Right lobe of liver (tissue), 6 donors: ENCODE measurements around the gene MYT1. TPM values are rescaled to one million over a fixed set of nuclear protein-coding genes. Genes with fewer than 3 reads are reported as not detected.

ENCODE experiments used
- ATAC-seq, 4 donors: fragments of 200-7000 bp; cut with Tn5 transposase; one replicate each; pipeline ENCODE4 v1.9.1; 2020; ENCODE audit warnings: mild to moderate bottlenecking in 4 of 4, moderate library complexity in 4 of 4
- DNase-seq, 3 donors: peaks; one replicate each; pipeline ENCODE4 v3.0.0-alpha.2; 2020
- H3K27ac ChIP-seq, 3 donors: fragments of 200-600 bp; one replicate each; pipeline ENCODE4 v1.8.0; 2022
- H3K27me3 ChIP-seq, 2 donors: fragments of 200-600 bp; one replicate each; pipeline ENCODE4 v1.8.0; 2022
- H3K36me3 ChIP-seq, 4 donors: fragments of 200-600 bp; sonication (generic) in 1 of 4; one replicate each; pipeline versions ENCODE4 v1.5.1 to v1.8.0; 2017 to 2022; ENCODE audit warnings: control low read depth in 1 of 4
- H3K4me1 ChIP-seq, 4 donors: fragments of 200-600 bp; sonication (generic) in 1 of 4; one replicate each; pipeline versions ENCODE4 v1.5.1 to v1.8.0; 2017 to 2022; ENCODE audit warnings: control low read depth in 1 of 4
- H3K4me3 ChIP-seq, 3 donors: fragments of 200-600 bp; one replicate each; pipeline ENCODE4 v1.8.0; 2022
- H3K9me3 ChIP-seq, 4 donors: fragments of 200-600 bp; sonication (generic) in 1 of 4; one replicate each; pipeline versions ENCODE4 v1.5.1 to v1.8.0; 2017 to 2022; ENCODE audit warnings: control low read depth in 1 of 4
- CTCF ChIP-seq, 4 donors: fragments of 200-600 bp in 3 of 4; fragments of 450-650 bp in 1 of 4; IDR thresholded peaks; one replicate each; pipeline versions ENCODE4 v1.5.1 to v1.8.0; 2016 to 2022; ENCODE audit warnings: antibody characterized with exemption in 4 of 4, mild to moderate bottlenecking in 2 of 4
- POLR2A ChIP-seq: fragments of 450-650 bp; IDR thresholded peaks from one replicate; pipeline ENCODE4 v1.6.1; 2017; ENCODE audit warnings: antibody characterized with exemption, mild to moderate bottlenecking
- WGBS: methylation state at CpG from one replicate; pipeline ENCODE4 v1.1.6; 2018; ENCODE audit warnings: low coverage, low lambda C conversion rate; ENCODE audit not compliant: insufficient coverage; ENCODE audit errors: missing lambda C conversion rate; 5-methylcytosine and 5-hydroxymethylcytosine counted together
- intact Hi-C, 2 donors: fragments of 100-400 bp; cut with DNase I; formaldehyde crosslinking; loops; one replicate each; pipeline versions ENCODE4 v1.11.2 to v1.14.1; 2022
- total RNA-seq, 6 experiments: library from RNA; depleted of rRNA in 2 of 6; stranded (reverse); fragments of >200 nt in 2 of 6; fragmentation: NEBNext Ultra II Directional in 3 of 6; extraction: Animal tissue kit (Norgen Biotek cat#: 25700) in 3 of 6; gene quantifications; one replicate each; pipeline versions ENCODE4 v1.1.0 to v1.2.4, GENCODE V29; 2016 to 2023
- donor health status: DM: no; HTN: yes; CAD: no.
- donor health status: DM: no; HTN: no; CAD: no.
- donor health status: DM: no; HTN: no; CAD: no.
- donor health status: DM: no; HTN: yes; CAD: no.
- donor health status: DM: no; HTN: yes; CAD: no.

MYT1 gene
- total RNA-seq, 6 experiments from 2014 or later = 0.06 to 0.09 TPM; not detected in 4

DNA sequence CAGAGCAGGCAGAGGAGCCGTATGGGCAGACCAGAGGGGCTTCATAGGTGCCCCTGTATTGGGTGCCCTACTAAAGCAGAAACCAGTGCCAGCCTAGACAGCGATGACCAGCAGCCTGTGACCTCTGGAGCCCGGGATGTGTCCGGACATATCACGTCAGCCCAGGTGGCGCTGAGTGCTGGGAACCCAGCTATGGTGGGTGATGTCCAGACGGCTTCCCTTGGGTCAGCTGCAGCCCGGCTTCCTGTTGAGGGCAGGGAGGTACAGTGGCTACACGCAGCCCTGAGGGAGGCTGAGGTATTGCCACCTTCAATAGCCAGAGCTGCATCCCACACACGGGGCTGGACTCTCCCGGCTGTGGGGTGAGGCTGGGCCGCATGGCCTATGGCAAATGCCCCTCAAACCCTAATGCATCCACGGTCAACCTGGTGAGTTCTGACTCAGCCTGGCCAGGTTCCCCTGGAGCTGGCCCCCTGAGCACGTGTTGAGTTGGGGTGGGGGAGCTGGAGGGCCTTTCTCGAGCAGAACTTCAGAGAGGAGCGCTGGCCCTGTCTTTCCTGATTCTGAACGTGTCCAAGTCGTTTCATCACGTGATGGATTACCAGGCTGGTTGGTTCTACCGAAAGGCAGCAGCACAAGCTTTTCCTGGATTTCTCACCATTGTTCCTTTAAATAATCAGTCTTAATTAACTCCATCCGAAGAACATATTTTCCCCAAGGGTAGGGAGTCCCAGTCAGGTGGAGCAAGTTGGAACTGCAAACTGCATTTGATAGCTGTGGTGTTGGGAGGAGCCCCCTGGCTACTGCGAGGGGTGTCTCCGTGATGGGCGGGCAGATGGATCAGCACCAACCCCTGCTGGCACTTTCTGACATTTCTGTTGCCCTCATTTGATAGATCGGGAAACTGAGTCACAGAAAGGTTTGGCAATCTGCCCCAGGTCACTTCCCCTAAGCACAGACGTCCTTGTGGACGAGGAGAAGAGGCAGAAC lies 7.1 kb upstream of the MYT1 start:
- no peak overlapping the region for H3K27ac ChIP-seq
- no peaks in the 10 kb centered on the region for H3K4me1 ChIP-seq
- TF ChIP-seq POLR2A = no peak
- TF ChIP-seq CTCF (IDR thresholded peaks at IDR 0.05) = no peak
- no peaks in the 10 kb centered on the region for H3K9me3 ChIP-seq
- ATAC-seq (no peak), DNase-seq (peak in 1 of 3 donors; percentile 42)
- H3K36me3 ChIP-seq = no peaks in the 10 kb centered on the region
- no peak overlapping the region for H3K4me3 ChIP-seq
- 53% methylated on average over 11 of the region's 27 CpGs for WGBS
- intact Hi-C loops = no loop called here
- H3K27me3 ChIP-seq = no peaks in the 10 kb centered on the region

DNA sequence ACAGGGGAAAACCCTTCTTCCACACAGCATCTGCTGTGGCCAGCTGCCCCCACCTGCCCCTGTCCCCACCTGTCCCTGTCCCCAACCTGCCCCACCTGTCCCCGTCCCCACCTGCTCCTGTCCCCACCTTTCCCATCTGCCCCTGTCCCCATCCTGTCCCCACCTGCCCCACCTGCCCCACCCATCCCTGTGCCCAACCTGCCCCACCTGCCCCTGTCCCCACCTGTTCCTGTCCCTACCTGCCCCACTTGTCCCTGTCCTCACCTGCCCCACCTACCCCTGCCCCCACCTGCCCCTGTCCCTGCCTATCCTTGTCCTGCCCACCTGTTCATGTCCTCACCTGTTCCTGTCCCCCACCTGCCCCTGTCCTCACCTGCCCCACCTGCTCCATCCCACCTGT lies 6.4 kb upstream of the MYT1 start:
- Histone ChIP-seq H3K36me3 (no peaks in the 10 kb centered on the region), H3K9me3 (no peaks in the 10 kb centered on the region), H3K27ac (no peak overlapping the region), H3K4me3 (no peak overlapping the region), H3K4me1 (no peaks in the 10 kb centered on the region), H3K27me3 (no peaks in the 10 kb centered on the region)
- peak in 1 of 3 donors; percentile 28 for DNase-seq
- intact Hi-C loops = no loop called here
- no peak for ATAC-seq
- WGBS = 80% methylated on average over 1 of the region's 1 CpG
- no peak for TF ChIP-seq CTCF (IDR thresholded peaks at IDR 0.05)

DNA sequence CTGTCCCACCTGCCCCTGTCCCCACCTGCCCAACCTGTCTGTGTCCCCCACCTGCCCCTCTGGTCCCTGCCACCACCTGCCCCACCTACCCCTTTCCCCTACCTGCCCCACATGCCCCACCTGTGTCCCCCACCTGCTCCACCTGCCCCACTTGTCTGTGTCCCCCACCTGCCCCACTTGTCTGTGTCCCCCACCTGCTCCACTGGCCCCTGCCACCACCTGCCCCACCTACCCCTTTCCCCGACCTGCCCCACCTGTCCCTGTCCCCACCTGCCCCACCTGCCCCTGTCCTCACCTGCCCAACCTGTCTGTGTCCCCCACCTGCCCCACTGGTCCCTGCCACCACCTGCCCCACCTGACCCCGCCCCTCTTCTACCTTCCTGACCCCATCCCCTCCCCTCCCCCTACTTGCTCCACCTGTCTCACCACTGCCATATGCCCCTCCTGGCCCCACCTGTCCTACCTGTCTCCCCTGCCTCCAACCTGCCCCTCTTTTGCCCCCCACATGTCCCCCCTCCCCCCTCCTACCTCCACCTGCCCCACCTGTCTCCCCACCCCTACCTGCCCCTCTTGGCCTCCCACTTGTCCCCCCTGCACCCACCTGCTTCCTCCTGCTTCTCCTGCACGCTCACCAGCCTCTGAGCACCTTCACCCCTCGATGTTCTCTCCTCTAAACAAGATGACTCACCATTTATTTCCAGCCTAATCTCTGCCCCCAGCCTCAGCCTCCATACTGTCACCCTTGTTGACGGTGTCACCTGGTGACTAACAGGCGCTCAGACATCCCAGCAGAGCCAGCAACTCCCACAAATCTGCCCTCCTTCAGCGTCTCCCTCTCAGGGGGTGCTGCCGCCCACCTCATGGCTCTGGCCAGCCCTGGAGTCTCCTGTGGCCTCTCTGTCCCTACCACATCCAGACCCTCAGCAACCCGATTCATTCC lies 5.6 kb upstream of the MYT1 start:
- Histone ChIP-seq H3K4me1 (no peaks in the 10 kb centered on the region), H3K27ac (no peak overlapping the region), H3K27me3 (no peaks in the 10 kb centered on the region), H3K4me3 (no peak overlapping the region), H3K9me3 (no peaks in the 10 kb centered on the region), H3K36me3 (no peaks in the 10 kb centered on the region)
- no peak for ATAC-seq
- WGBS = 65% methylated on average over 9 of the region's 9 CpGs
- intact Hi-C loops = no loop called here
- no peak for TF ChIP-seq POLR2A
- TF ChIP-seq CTCF (IDR thresholded peaks at IDR 0.05) = no peak
- peak in 1 of 3 donors; percentile 27 for DNase-seq

DNA sequence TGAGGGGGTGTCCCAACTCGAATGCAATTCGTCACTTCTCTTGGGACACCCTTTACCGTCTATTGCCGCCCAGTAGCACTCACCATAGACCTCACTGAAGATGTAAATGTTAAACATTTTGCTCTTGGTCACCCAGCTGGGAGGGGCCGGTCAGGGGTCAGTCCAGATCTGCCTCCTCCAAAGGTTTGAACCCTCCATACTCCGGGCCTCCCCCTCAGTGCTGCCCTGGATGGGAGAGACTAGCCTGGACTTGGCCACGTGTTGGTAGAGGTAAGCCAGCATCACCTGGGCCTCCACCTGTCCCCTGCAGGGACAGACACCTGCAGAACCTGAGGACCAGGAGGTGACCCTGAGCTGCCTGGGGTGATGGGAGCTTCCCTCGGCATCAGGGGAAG lies 5.0 kb upstream of the MYT1 start:
- H3K27ac ChIP-seq = no peak overlapping the region
- H3K27me3 ChIP-seq = no peaks in the 10 kb centered on the region
- no peak for ATAC-seq
- no peaks in the 10 kb centered on the region for H3K36me3 ChIP-seq
- TF ChIP-seq POLR2A (no peak), CTCF (IDR thresholded peaks at IDR 0.05) (no peak)
- peak in 1 of 3 donors; percentile 40 for DNase-seq
- intact Hi-C loops = no loop called here
- no peak overlapping the region for H3K4me3 ChIP-seq
- H3K4me1 ChIP-seq = no peaks in the 10 kb centered on the region
- H3K9me3 ChIP-seq = no peaks in the 10 kb centered on the region
- 76% methylated on average over 4 of the region's 8 CpGs for WGBS
